GM10266 (cell line): Measurements from ENCODE around the gene TMEM106C.

Experiments
- DNase-seq: peaks from one replicate; pipeline ENCODE4 v3.0.0; 2012; ENCODE audit errors: extremely low spot score
- TF ChIP-seq, protein P1 (sequence below): IDR thresholded peaks from 2 replicates; pipeline ENCODE4 v1.5.1; 2012; ENCODE audit warnings: mild to moderate bottlenecking, low read depth; ENCODE audit not compliant: control insufficient read depth, insufficient read depth; ENCODE audit errors: missing control alignments

TMEM106C gene

GRCh38 chr12:47975036-47975620, 11.7 kb downstream of the TMEM106C start:
- DNase-seq, result no peak
- TF ChIP-seq, protein P1, sequence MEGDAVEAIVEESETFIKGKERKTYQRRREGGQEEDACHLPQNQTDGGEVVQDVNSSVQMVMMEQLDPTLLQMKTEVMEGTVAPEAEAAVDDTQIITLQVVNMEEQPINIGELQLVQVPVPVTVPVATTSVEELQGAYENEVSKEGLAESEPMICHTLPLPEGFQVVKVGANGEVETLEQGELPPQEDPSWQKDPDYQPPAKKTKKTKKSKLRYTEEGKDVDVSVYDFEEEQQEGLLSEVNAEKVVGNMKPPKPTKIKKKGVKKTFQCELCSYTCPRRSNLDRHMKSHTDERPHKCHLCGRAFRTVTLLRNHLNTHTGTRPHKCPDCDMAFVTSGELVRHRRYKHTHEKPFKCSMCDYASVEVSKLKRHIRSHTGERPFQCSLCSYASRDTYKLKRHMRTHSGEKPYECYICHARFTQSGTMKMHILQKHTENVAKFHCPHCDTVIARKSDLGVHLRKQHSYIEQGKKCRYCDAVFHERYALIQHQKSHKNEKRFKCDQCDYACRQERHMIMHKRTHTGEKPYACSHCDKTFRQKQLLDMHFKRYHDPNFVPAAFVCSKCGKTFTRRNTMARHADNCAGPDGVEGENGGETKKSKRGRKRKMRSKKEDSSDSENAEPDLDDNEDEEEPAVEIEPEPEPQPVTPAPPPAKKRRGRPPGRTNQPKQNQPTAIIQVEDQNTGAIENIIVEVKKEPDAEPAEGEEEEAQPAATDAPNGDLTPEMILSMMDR, result no peak

GRCh38 chr12:47975816-47976215, 12.4 kb downstream of the TMEM106C start:
- TF ChIP-seq, protein P1, result no peak
- no peak for DNase-seq

DNA sequence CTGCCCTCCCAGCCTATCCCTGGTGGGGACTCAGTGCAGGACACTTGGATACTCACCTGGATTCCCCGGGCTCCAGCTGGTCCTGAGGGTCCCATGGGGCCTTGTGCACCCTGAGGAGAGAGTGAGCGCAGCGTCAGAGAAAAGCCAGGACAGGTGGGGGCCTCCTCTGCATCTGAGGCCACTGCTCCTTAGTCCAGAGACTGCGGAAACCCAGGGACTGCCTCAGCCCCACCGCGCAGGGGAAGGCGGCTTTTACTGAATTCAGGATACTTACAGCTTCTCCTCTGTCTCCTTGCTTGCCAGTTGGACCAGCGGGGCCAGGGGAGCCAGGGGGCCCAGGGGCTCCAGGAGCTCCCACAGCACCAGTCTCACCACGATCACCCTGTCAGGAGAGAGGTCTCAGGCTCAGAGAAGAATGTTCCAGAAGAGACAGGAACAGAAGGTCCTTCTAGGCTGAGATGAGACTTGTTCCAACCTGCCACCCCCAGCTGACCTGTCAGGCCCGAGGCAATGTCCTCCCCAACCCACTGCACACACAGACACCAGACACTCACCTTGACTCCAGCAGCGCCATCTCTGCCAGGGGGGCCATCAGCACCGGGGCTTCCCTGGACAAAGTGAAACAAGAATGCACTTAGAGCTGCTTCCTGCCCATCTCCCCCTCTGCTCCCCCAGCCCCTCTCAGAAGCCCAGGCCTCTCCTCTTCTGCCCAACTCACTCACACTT, 13.8 kb downstream of the TMEM106C start:
- DNase-seq, result no peak
- TF ChIP-seq, protein P1, result no peak

DNA sequence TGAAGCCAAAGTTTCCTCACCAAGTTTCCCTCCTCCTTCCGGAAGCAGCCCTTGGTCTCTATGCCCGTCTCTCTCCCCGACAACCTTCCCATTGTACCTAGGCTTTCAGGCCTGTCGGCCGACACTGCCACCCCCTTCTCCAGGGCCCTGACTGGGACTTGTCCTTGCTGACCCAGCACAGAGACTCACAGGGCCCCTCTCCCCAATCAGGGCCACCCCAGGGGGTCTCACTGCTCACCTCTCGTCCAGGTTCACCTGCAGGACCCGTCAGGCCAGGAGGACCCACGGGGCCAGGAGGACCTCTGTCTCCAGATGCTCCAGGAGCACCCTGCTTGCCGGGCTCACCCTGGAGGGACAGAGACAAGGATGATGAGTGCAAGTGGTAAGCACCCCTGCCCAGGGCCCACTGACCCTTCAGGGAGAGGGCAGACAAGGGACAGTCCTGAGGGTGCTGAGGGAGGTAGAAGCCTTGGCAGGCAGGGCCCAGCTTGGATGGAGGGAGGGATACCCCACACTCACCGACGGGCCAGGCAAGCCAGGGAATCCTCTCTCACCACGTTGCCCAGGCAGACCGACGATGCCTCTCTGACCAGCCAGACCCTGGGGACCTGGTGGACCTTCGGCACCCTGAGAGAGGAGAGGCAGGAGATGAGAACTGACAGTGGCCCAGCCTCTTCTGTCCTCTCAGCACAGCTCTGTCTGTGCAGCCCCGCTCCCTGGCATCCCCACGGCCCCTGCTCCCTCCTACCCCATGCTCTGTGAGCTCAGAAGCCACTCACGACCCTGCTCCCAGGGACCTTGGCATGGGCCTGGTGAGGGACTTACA, 14.6 kb downstream of the TMEM106C start:
- TF ChIP-seq, protein P1, result no peak
- DNase-seq, result no peak

DNA sequence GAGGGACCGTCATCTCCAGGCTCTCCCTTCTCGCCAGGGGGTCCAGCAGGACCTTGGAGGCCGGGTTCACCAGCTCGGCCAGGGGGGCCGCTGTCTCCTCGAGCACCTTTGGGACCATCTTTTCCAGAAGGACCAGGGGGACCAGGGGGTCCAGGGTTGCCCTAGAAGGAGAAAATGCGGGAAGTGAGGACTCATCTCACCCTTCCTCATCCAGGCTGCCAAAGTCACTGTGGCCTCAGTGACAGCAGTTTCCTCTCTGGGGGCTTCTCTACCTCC, 15.1 kb downstream of the TMEM106C start:
- DNase-seq, result no peak
- TF ChIP-seq, protein P1, result no peak

- no peak for DNase-seq
- TF ChIP-seq, protein P1, result no peak
These were observed 15.8 kb downstream of the TMEM106C start for GRCh38 chr12:47979166-47979565.

DNA sequence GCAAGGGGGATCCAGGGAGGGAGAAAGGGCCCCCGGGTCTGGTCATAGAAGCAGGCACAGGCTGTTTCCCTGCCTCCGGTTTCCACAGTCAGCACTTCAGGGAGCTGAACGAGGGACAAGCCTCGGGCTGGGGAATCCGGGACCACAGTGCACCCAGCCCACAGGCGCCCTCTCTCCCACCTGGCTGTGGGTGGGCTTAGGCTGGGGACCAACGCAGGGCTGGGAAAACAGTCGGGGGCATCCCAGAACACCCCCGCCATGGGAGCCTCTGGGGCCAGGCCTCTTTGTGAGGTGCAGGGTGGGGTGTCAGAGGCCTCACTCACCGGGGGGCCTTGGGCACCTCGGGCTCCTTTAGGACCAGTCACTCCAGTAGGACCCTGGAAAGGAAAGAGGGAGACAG, 16.3 kb downstream of the TMEM106C start:
- DNase-seq, result no peak
- TF ChIP-seq, protein P1, result no peak
